Measurements from ENCODE around the gene RPP14. TPM values are rescaled to one million over a fixed set of nuclear protein-coding genes. Genes with fewer than 3 reads are reported as not detected.
A peak's percentile ranks its signal among the peaks of the same experiment; 100 is the strongest.

RPP14 gene
- total and polyA plus RNA-seq, 10 of the 15 experiments (the other 5 are each of a cell fraction or from before 2014, with no cell fraction given): 9.1 to 21.2 (median 12.7) TPM

DNA sequence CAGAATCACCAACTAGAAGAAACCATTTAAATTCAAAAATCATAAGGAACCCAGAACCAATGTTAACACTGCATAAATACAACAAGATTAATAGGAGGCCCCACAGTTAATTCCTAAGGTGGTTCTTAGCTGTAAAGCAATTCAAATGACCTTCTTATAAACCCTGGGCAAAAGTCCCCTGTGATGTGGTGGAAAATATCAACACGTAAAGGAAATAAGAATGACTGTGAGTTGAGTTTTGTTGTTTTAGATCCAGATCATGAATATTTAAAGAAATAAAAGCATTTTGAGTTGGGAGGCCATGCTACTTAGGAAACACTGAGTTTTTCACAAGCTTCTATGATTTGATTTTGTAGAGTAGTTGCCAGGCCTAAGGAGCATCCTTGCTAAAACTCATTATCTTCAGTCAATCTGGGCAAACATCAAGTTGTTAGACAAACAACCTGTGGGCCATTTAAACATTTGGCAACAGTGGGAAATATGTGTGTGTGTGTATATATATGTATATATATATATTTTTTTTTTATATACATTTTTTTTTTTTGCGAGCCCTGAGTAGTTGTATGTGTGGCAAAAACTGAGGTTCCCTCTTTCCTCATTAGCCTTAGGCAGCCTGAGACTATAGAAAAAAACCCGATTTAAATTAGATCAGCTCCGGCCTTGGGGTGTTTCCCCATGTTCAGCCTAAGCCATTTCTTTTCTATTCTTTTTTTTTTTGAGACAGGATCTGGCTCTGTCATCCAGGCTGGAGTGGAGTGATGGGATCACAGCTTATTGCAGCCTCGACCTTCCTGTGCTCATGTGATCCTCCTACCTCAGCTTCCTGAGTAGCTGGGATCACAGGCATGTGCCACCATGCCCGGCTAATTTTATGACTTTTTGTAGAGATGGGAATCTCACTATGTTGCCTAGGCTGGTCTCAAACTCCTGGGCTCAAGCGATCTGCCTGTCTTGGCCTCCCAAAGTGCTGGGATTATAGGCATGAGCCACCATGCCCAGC is 18.6 kb downstream of the RPP14 start:
- intact Hi-C loops (cut with micrococcal nuclease; ENCODE audit: unreplicated experiment): no loop called here
- ChIA-PET POLR2A (interaction anchor here (0.5 to 1.9 kb wide), 8 partner anchors 9 to 256 kb away, joined by 3 to 6 read pairs (median 5); partner anchors contain the start of genes HTD2 and RPP14), CTCF (interaction anchor here (0.6 to 13.0 kb wide), 20 partner anchors 10 to 306 kb away, joined by 3 to 112 read pairs (median 4); partner anchors contain the start of genes HTD2 and RPP14), SMC1A (ENCODE audit: uncharacterized antibody, unreplicated experiment) (interaction anchor here (0.7 to 3.8 kb wide), 17 partner anchors 10 to 195 kb away, joined by 3 to 26 read pairs (median 4); partner anchors contain the start of genes HTD2, PXK and RPP14), RAD21 (ENCODE audit: unreplicated experiment) (interaction anchor here (0.6 to 1.9 kb wide), 12 partner anchors 10 to 206 kb away, joined by 3 to 13 read pairs (median 4); partner anchors contain the start of genes HTD2, KCTD6 and RPP14)
- WGBS (ENCODE audit: insufficient coverage, insufficient replicate concordance, low lambda C conversion rate, missing lambda C conversion rate): 74% methylated on average over 7 of the region's 7 CpGs
- ATAC-seq (peak; percentile 59), FAIRE-seq (no peak), DNase-seq (ENCODE audit: low read depth, low spot score) (no peak)
- H3K9me3 ChIP-seq (replicated peaks; ENCODE audit: control insufficient read depth, insufficient read depth, low read length): no peaks in the 10 kb centered on the region
- peak overlapping the region; percentile 35; the same call in 1 of the 2 replicates for H3K4me2 ChIP-seq (ENCODE audit: control insufficient read depth, insufficient read depth)
- H3K27me3 ChIP-seq (replicated peaks in 1 of 2; ENCODE audit: control insufficient read depth in 2 of 2, insufficient read depth in 2 of 2, low read length in 1 of 2): no peaks in the 10 kb centered on the region
- no peaks in the 10 kb centered on the region; a peak in 1 of 4 replicates for H3K36me3 ChIP-seq (ENCODE audit: control insufficient read depth in 2 of 2, insufficient read depth in 2 of 2, low read length in 1 of 2)
- H2AFZ ChIP-seq (ENCODE audit: control insufficient read depth, low read depth, low read length): no peak overlapping the region; the same call in 1 of the 2 replicates
- in situ Hi-C loops (cut with MboI): loop anchor here (5.0 to 10.0 kb wide), 3 partner anchors 88 to 210 kb away; partner anchors contain the start of gene ACOX2
- H3K9ac ChIP-seq (ENCODE audit: control insufficient read depth, insufficient read depth, low read length): no peak overlapping the region
- BruUV-seq (replicated peaks): no TSS peak
- no peak overlapping the region for H3K4me3 ChIP-seq
- H3K27ac ChIP-seq (ENCODE audit: control insufficient read depth, insufficient read depth): no peak overlapping the region; the same call in 1 of the 2 replicates
- TF ChIP-seq IRF4 (IDR thresholded peaks at IDR 0.05; ENCODE audit: low read depth, low read length) (no peak), ATF7 (IDR thresholded peaks at IDR 0.05; ENCODE audit: low read depth) (no peak), LARP7 (IDR thresholded peaks at IDR 0.05) (no peak), CREB1 (IDR thresholded peaks at IDR 0.05; ENCODE audit: low read depth) (peak; percentile 46; the same call in 1 of the 2 replicates), RUNX3 (IDR thresholded peaks at IDR 0.05; ENCODE audit: low read length) (peak; percentile 24; the same call in 1 of the 2 replicates)
- TF ChIP-seq, protein P1, sequence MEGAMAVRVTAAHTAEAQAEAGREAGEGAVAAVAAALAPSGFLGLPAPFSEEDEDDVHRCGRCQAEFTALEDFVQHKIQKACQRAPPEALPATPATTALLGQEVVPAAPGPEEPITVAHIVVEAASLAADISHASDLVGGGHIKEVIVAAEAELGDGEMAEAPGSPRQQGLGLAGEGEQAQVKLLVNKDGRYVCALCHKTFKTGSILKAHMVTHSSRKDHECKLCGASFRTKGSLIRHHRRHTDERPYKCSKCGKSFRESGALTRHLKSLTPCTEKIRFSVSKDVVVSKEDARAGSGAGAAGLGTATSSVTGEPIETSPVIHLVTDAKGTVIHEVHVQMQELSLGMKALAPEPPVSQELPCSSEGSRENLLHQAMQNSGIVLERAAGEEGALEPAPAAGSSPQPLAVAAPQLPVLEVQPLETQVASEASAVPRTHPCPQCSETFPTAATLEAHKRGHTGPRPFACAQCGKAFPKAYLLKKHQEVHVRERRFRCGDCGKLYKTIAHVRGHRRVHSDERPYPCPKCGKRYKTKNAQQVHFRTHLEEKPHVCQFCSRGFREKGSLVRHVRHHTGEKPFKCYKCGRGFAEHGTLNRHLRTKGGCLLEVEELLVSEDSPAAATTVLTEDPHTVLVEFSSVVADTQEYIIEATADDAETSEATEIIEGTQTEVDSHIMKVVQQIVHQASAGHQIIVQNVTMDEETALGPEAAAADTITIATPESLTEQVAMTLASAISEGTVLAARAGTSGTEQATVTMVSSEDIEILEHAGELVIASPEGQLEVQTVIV (IDR thresholded peaks at IDR 0.05; ENCODE audit: borderline replicate concordance, partially characterized antibody): no peak
- no peaks in the 10 kb centered on the region for H3K79me2 ChIP-seq (ENCODE audit: control insufficient read depth, insufficient read depth, low read length)
- H4K20me1 ChIP-seq (ENCODE audit: control insufficient read depth, insufficient read depth): no peaks in the 10 kb centered on the region
- H3K4me1 ChIP-seq (ENCODE audit: control insufficient read depth, insufficient read depth, low read length): peaks cover 17% of the 10 kb centered on the region

Data from GM12878 (cell line).